ENCODE measurements around the gene FUT3. TPM values are rescaled to one million over a fixed set of nuclear protein-coding genes. Genes with fewer than 3 reads are reported as not detected.
"Not testable (repeated sequence)": the region's sequence is repeated elsewhere in the genome, so short reads cannot be mapped to it uniquely, and the experiment has no call there.

Gene FUT3
- total RNA-seq, 1 donor from 2014 or later = not detected

DNA sequence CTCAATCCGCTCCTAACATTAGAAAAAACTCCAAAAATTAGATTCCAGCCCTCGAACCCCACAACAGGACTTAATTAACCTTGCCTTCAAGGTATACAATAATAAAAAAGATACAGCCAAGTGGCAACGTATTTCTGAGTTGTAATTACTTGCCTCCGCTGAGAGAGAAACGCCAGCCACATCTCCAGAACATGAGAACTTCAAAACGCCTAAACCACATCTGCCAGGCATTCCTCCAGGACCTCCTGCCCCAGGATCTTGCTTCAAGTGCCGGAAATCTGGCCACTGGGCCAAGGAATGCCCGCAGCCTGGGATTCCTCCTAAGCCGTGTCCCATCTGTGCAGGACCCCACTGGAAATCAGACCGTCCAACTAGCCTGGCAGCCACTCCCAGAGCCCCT is 2.9 kb upstream of the FUT3 start:
- DNase-seq (ENCODE audit: low spot score in 2 of 2); FAIRE-seq: not testable (repeated sequence)

- DNase-seq (ENCODE audit: low spot score in 2 of 2) = no peak
- FAIRE-seq = no peak
Measured at GRCh38 chr19:5850743-5851293, 431 bp downstream of the FUT3 start.

- no peak for DNase-seq (ENCODE audit: low spot score in 2 of 2)
- FAIRE-seq = no peak
Measured at GRCh38 chr19:5850189-5850588, 1.1 kb downstream of the FUT3 start.

GRCh38 chr19:5848621-5849020 is 2.6 kb downstream of the FUT3 start:
- not testable (repeated sequence) for DNase-seq (ENCODE audit: low spot score in 2 of 2); FAIRE-seq

- DNase-seq (ENCODE audit: low spot score in 2 of 2); FAIRE-seq: not testable (repeated sequence)
Measured at GRCh38 chr19:5847846-5848245, 3.4 kb downstream of the FUT3 start.

DNA sequence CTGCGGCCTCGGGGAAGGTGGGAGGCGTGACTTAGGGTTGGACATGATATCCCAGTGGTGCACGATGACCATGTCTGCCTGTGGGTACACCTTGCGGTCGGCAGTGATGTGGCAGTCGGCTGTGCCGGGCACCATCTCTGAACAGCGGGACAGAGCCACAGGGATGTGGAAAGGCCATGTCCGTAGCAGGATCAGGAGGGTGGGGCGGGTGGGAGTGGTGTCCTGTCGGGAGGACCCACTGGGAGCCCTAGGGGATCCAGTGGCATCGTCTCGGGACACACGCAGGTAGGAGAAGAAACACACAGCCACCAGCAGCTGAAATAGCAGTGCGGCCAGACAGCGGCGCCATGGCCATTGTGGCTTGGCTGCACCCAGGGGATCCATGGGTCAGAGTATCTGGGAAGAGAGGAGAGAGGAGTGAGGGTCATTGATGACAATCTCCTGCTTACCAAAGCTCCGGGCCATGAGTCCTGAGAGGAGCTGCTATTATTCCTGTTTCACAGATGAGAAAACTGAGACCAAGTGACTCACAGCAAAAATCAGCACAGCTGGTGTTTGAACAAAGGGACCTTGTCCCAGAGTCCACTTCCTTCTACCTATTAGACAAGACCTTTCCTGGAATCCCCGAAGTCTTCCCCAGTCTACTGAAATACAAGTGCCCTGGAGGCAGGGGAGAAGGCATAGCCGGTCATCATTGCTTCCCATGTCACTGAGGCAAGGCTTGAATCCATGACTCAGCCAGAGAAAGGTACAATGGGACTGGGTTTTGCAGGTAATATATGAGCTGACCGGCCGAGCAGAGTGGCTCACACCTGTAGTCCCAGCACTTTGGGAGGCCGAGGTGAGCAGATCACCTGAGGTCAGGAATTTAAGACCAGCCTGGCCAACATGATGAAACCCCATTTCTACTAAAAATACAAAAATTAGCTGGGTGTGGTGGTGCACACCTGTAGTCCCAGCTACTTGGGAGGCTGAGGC is 6.5 kb downstream of the FUT3 start:
- DNase-seq (ENCODE audit: low spot score in 2 of 2) = no peak
- FAIRE-seq = no peak

DNA sequence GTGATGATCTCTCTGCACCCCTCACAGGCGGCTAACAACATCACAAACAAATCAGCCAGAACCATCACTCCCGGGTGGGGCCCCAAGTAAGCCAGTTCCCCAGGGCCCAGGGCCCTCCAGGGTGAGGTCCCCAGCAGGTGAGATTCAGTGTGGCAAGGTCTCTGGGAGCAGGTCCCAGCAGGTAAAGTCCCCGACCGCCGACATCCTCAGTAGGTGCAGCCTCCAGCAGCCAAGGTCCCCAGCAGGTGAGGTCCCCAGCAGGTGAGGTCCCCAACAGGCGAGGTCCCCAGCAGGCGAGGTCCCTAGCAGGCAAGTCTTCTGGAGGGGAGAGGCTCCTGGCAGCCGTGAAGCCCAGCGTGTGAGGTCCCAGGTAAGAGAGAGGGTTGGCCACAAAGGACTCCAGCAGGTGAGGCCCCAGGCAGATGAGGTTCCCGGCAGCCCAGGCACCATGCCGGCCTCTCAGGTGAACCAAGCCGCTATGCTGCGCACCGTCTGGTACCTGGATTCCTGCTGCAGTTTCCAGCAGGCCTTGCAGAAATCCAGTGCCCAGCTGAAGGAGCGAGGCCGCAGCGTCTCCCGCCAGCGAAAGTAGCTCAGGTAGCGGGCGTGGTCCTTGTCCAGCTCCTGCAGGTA is 7.8 kb downstream of the FUT3 start:
- no peak for FAIRE-seq

DNA sequence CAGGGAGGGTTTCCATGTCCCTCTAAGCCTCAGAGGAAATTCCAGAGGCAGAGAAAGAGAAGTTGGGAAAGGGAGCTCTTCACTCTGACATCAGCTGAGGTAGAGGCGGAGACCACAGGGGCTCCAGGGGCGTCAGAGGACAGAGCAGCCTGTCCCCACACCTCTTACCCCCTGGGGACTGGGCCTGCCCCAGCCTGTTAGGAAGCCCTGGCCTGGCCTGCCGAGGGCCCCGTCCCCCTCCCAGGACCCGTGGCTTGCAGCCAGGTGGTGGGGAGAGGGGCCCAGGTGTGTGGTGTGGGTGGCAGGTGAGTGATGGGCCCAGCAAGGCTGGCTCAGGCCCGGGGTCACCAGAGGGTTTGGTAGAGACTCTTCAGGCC is 9.5 kb downstream of the FUT3 start:
- DNase-seq (ENCODE audit: low spot score in 2 of 2); FAIRE-seq: not testable (repeated sequence)

More for the DNA sequence above, 7.8 kb downstream of the FUT3 start:
- DNase-seq (ENCODE audit: low spot score in 2 of 2) = no peak

DNA sequence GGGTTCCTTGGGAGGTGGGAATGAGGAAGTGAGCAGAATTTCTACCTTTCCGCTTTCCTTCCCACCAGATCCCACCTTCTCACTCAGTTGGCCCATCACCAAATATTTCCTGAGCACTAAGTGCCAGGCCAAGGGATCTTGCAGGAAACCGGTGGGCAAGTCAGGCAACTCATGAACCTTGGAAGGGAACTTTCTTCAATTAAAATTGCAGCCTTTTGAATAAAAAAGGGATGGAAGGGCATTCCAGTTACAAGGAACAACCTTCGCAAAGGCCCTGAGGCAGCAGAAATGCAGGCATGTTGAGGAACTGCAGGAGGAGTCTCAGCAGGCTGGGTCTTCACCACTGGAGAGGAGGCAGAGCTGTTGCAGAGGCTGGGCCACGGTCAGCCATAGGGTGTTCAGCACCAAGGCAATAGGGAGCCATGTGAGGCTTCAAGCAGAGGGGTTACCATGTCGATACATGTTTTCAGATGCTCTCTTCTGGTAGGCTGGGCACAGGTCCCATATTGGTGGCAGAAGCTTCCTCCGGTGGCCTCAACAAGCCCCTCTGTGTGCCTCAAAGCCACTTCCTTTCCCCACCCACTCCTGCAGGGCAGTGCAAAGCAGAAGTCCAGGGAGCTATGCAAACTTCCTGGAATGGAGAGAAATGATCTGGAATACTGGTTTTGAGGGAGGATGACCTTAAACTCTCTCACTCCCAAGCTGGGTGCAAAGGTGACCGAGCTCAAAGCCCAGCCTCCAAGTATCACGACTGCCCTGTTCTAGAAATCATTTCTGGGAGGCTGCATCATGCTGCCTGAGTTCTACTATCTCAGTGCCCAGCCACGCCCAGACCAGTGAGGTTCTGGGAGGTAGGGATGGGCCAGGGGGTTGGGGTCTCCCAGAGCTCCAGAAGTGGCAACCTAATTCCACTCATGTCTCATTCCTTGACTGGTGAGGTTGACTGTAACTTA is 11.9 kb downstream of the FUT3 start, which contains the start of gene FUT6:
Gene FUT6 (minus strand): TSS at position 638 of the 953 bp plus-strand sequence. CDS start 7,135 bp downstream, outside the sequence.
- no peak for DNase-seq (ENCODE audit: low spot score in 2 of 2)
- FAIRE-seq = no peak

GRCh38 chr19:5838353-5839064 is 12.7 kb downstream of the FUT3 start:
- no peak for FAIRE-seq
- DNase-seq (ENCODE audit: low spot score in 2 of 2) = no peak

- FAIRE-seq (no peak), DNase-seq (ENCODE audit: low spot score in 2 of 2) (no peak)
Measured at GRCh38 chr19:5837761-5838352, 13.4 kb downstream of the FUT3 start.

GRCh38 chr19:5832527-5833216 is 18.6 kb downstream of the FUT3 start:
- DNase-seq (ENCODE audit: low spot score in 2 of 2) (no peak), FAIRE-seq (no peak)

- no peak for DNase-seq (ENCODE audit: low spot score in 2 of 2)
- no peak for FAIRE-seq
Measured at GRCh38 chr19:5832061-5832460, 19.2 kb downstream of the FUT3 start.

DNA sequence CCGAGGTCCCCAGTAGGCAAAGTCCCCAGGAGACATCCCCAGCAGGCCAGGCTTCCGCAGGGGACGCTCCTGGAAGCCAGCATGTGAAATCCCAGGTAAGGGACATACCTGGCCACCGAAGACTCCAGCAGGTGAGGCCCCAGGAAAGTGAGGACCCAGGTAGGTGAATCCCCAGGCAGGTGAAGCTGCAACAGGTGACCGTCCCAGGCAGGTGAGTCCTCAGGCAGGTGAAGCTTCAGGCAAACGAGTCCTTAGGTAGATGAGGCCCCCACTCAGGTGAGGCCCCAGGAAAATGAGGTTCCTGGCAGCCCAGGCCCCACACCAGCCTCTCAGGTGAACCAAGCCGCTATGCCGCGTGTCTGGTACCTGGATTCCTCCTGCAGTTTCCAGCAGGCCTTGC is 20.1 kb downstream of the FUT3 start:
- no peak for DNase-seq (ENCODE audit: low spot score in 2 of 2)
- FAIRE-seq = no peak

GRCh38 chr19:5829567-5830310 is 21.5 kb downstream of the FUT3 start:
- DNase-seq (ENCODE audit: low spot score in 2 of 2) (no peak), FAIRE-seq (no peak)

DNA sequence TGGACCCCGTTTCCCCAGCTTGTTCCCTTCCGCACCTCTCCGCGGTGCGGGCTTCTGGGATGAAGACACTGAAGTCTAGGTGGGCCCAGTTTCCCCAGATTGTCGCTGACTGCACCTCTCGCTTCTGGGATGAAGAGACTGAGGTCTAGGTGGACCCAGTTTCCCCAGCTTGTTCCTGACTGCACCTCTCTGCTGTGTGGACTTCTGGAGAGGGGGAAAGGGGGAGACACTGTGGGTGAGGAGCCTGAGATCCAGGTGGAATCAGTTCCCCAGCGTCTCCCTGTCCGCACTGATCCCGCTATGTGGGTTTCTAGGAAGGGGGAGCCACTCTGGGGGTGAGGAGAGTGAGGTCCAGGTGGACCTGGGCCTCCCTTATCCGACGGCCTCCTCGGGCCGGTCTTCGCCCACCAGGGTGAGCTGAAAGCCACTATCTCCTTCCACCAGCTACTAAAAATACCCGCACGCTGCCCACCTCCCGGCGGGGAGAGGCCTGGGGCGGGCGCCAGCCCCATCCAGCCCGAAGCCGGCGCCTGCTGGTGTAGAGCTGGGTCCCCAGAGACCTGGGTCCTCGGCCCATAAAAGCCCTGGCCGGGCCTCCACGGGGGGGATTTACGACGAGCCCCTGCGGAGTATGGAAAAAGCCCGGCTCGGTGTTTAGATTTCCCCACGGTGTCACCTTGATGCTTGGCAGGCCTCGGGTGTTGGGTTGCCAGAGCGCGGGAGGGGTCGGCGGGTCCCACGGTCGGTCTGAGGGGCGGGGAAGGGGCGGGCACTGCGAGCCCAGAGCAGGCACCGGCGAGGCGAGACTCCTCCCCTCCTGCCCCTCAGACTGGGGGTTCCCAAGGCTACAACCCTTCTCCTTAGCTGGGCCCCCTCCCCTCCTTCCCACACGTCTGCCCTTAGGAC is 22.3 kb downstream of the FUT3 start:
- DNase-seq (ENCODE audit: low spot score in 2 of 2) (peak in 1 of 2 donors; percentile 40), FAIRE-seq (no peak)
